Endothelial cell of umbilical vein (primary cell): ENCODE results near the gene ZFYVE9. TPM values are rescaled to one million over a fixed set of nuclear protein-coding genes. Genes with fewer than 3 reads are reported as not detected.

Experiments used
- BruUV-seq: library from RNA; stranded (reverse); fragments of 400-500 nt; replicated peaks from 2 replicates; lab custom pipeline; 2021; lab: Mats Ljungman, UMichigan
- CTCF ChIA-PET: fragments of 300-600, 350-600 bp; sonication (Branson Sonifier 250); formaldehyde crosslinking; loops from one replicate; lab custom pipeline; 2021; ENCODE audit warnings: antibody characterized with exemption, inconsistent platforms; lab: Charles Lee
- POLR2A ChIA-PET: fragments of 300-600, 350-600 bp; sonication (Branson Sonifier 250); formaldehyde crosslinking; loops from one replicate; lab custom pipeline; 2021; ENCODE audit warnings: antibody characterized with exemption, inconsistent platforms; lab: Charles Lee
- DNase-seq: peaks from one replicate; pipeline ENCODE4 v3.0.0-alpha.2; 2011; ENCODE audit warnings: low read depth, low spot score
- FAIRE-seq: peaks from 2 replicates; lab custom pipeline; 2011; peaks lifted over from hg19 to GRCh38; lab: Jason Lieb, UNC
- H2AFZ ChIP-seq: 2 replicates; pipeline ENCODE4 v1.6.0; 2012; ENCODE audit warnings: low read depth, low read length, control low read depth, inconsistent platforms
- H3K27ac ChIP-seq: 2 replicates; pipeline ENCODE4 v1.5.1; 2011; ENCODE audit warnings: low read depth, mild to moderate bottlenecking, control low read depth, low read length, moderate library complexity; ENCODE audit not compliant: insufficient read depth
- H3K27me3 ChIP-seq, 2 experiments: 2 replicates each; pipeline versions ENCODE4 v1.6.0 to v1.6.1; 2011; ENCODE audit warnings: low read length in 2 of 2, mixed read lengths in 1 of 2; ENCODE audit not compliant: control insufficient read depth in 2 of 2, insufficient read depth in 2 of 2
- H3K36me3 ChIP-seq, 2 experiments: 2 replicates in 1 of 2; 3 replicates in 1 of 2; pipeline ENCODE4 v1.5.1; 2011; ENCODE audit warnings: low read length in 2 of 2, mild to moderate bottlenecking in 1 of 2, moderate library complexity in 1 of 2; ENCODE audit not compliant: control insufficient read depth in 2 of 2, insufficient read depth in 2 of 2; ENCODE audit errors: extremely low read depth in 1 of 2
- H3K4me1 ChIP-seq: 3 replicates; pipeline ENCODE4 v1.5.1; 2011; ENCODE audit warnings: mild to moderate bottlenecking, low read length; ENCODE audit not compliant: control insufficient read depth, insufficient read depth; ENCODE audit errors: extremely low read depth
- H3K4me2 ChIP-seq: 2 replicates; pipeline ENCODE4 v1.6.1; 2011; ENCODE audit warnings: low read length, control low read depth, mixed read lengths; ENCODE audit not compliant: insufficient read depth
- H3K4me3 ChIP-seq, 3 experiments: fragments of 200-600 bp in 1 of 3; sonication (generic), shearing (Covaris generic) in 1 of 3; replicated peaks in 1 of 3; 2 replicates each; pipeline ENCODE4 v1.5.1; 2011 to 2016; ENCODE audit warnings: control low read depth in 3 of 3, low read length in 3 of 3, mild to moderate bottlenecking in 2 of 3, inconsistent platforms in 1 of 3, low read depth in 1 of 3, moderate library complexity in 1 of 3; ENCODE audit not compliant: insufficient read depth in 1 of 3
- H3K79me2 ChIP-seq: 2 replicates; pipeline ENCODE4 v1.6.0; 2012; ENCODE audit warnings: low read length, inconsistent platforms; ENCODE audit not compliant: control insufficient read depth, insufficient read depth
- H3K9ac ChIP-seq: replicated peaks from 2 replicates; pipeline ENCODE3; 2011; ENCODE audit warnings: low read length, control low read depth; ENCODE audit not compliant: insufficient read depth; ENCODE audit errors: extremely low read depth
- H3K9me1 ChIP-seq: replicated peaks from 3 replicates; pipeline ENCODE4 v1.6.0; 2011; ENCODE audit warnings: mild to moderate bottlenecking, low read length; ENCODE audit not compliant: control insufficient read depth, insufficient read depth; ENCODE audit errors: extremely low read depth
- H3K9me3 ChIP-seq: replicated peaks from 2 replicates; pipeline ENCODE4 v1.5.1; 2012; ENCODE audit warnings: low read length, inconsistent platforms; ENCODE audit not compliant: control insufficient read depth, insufficient read depth
- H4K20me1 ChIP-seq: replicated peaks from 2 replicates; pipeline ENCODE3; 2011; ENCODE audit warnings: mild to moderate bottlenecking, low read length; ENCODE audit not compliant: control insufficient read depth, insufficient read depth; ENCODE audit errors: extremely low read depth
- CTCF ChIP-seq, 2 donors: IDR thresholded peaks; 1 replicate in 1 of 2; 2 replicates in 1 of 2; pipeline ENCODE4 v1.5.1; 2011; ENCODE audit warnings: low read length in 2 of 2, mild to moderate bottlenecking in 2 of 2, moderate library complexity in 2 of 2, control low read depth in 1 of 2, inconsistent platforms in 1 of 2, low read depth in 1 of 2; ENCODE audit not compliant: insufficient read depth in 1 of 2; ENCODE audit errors: extremely low read depth in 1 of 2
- EZH2 ChIP-seq: IDR thresholded peaks from 2 replicates; pipeline ENCODE4 v1.6.1; 2012; ENCODE audit warnings: borderline replicate concordance, low read depth, mild to moderate bottlenecking, moderate library complexity, low read length, inconsistent platforms; ENCODE audit not compliant: severe bottlenecking
- FOS ChIP-seq: IDR thresholded peaks from 2 replicates; pipeline ENCODE4 v1.6.1; 2011; ENCODE audit warnings: mild to moderate bottlenecking, low read length, moderate library complexity, borderline replicate concordance; ENCODE audit not compliant: insufficient read depth
- GATA2 ChIP-seq: IDR thresholded peaks from 2 replicates; pipeline ENCODE4 v1.7.0; 2011; ENCODE audit warnings: low read depth, mild to moderate bottlenecking, moderate library complexity, mixed read lengths, low read length; ENCODE audit not compliant: insufficient read length, insufficient read depth
- JUN ChIP-seq: IDR thresholded peaks from 2 replicates; pipeline ENCODE4 v1.6.1; 2011; ENCODE audit warnings: borderline replicate concordance, low read depth; ENCODE audit not compliant: insufficient read length, insufficient read depth
- MAX ChIP-seq: IDR thresholded peaks from 2 replicates; pipeline ENCODE4 v1.6.1; 2011; ENCODE audit not compliant: insufficient read depth, insufficient read length
- MYC ChIP-seq: IDR thresholded peaks from one replicate; pipeline ENCODE4 v1.6.1; 2011; ENCODE audit warnings: mild to moderate bottlenecking, low read depth, low read length
- POLR2A ChIP-seq: IDR thresholded peaks from 2 replicates; pipeline ENCODE4 v1.6.1; 2012; ENCODE audit warnings: low read depth, mild to moderate bottlenecking, control low read depth, low read length
- POLR2AphosphoS5 ChIP-seq: IDR thresholded peaks from 2 replicates; pipeline ENCODE4 v1.6.1; 2012; ENCODE audit warnings: low read depth, mild to moderate bottlenecking, control low read depth, low read length, moderate library complexity; ENCODE audit not compliant: insufficient read depth
- dilution Hi-C: fragments of 300-500 bp; cut with MboI; formaldehyde crosslinking; loops from one replicate; pipeline ENCODE4 v1.15.0; 2019; ENCODE audit warnings: low sequenced_read_pairs; ENCODE audit not compliant: extremely low pct_ligation_motif_present
- intact Hi-C: fragments of 100-400 bp; cut with micrococcal nuclease; formaldehyde crosslinking; loops from one replicate; pipeline ENCODE4 v1.10.0; 2022
- polyA plus RNA-seq, 4 experiments: library from polyadenylated mRNA; depleted of rRNA in 3 of 4; stranded (reverse) in 3 of 4; unstranded in 1 of 4; fragments of >200 nt; gene quantifications; 2 replicates each; pipeline versions ENCODE4 v1.2.1 to v1.2.3, GENCODE V29; 2011 to 2012; ENCODE audit warnings: missing spikeins in 1 of 4
- total RNA-seq: library from RNA; stranded (reverse); gene quantifications from 2 replicates; pipeline ENCODE4 v1.2.3, GENCODE V29; 2021

The ZFYVE9 gene
- total and polyA plus RNA-seq, 2 donors (not counting 3 experiments of a cell fraction or from before 2014, with no cell fraction given), result 4.1 to 16.8 TPM

GRCh38 chr1:52098139-52098871 is 43.6 kb upstream of the ZFYVE9 start:
- H3K79me2 ChIP-seq, result no peaks in the 10 kb centered on the region
- H3K36me3 ChIP-seq, result no peaks in the 10 kb centered on the region
- FAIRE-seq (peak; percentile 69), DNase-seq (no peak)
- no peaks in the 10 kb centered on the region for H3K9me3 ChIP-seq
- intact Hi-C loops (no loop called here), dilution Hi-C loops (no loop called here)
- H4K20me1 ChIP-seq, result no peaks in the 10 kb centered on the region
- no peak overlapping the region for H3K4me3 ChIP-seq
- CTCF ChIA-PET, result no interaction called here
- H3K4me1 ChIP-seq, result no peaks in the 10 kb centered on the region
- no peak overlapping the region for H2AFZ ChIP-seq
- no peak overlapping the region for H3K27ac ChIP-seq
- BruUV-seq, result no TSS peak
- no peak overlapping the region for H3K9ac ChIP-seq
- TF ChIP-seq FOS (no peak), POLR2AphosphoS5 (no peak), GATA2 (no peak), POLR2A (no peak), EZH2 (no peak), JUN (no peak), MYC (no peak), MAX (no peak), CTCF (IDR thresholded peaks at IDR 0.05; ENCODE audit: extremely low read depth in 1 of 2, insufficient read depth in 1 of 2, low read depth in 1 of 2, low read length in 2 of 2) (no peak)
- H3K27me3 ChIP-seq, result peaks cover 0 to 4% of the 10 kb centered on the region in 2 experiments
- no peak overlapping the region for H3K4me2 ChIP-seq
- H3K9me1 ChIP-seq, result no peaks in the 10 kb centered on the region
- POLR2A ChIA-PET, result no interaction called here
